Prostate gland (tissue), 2 donors: Measurements from ENCODE around the gene PITPNC1.

Experiments
- POLR2AphosphoS5 ChIP-seq: sonication (generic); formaldehyde crosslinking; IDR thresholded peaks from one replicate; pipeline ENCODE4 v1.6.1; 2017; ENCODE audit warnings: antibody characterized with exemption
- TF ChIP-seq, protein P1 (sequence below), 4 experiments: fragments of 200-600 bp in 2 of 4; fragments of 450-650 bp in 2 of 4; sonication (generic) in 2 of 4; IDR thresholded peaks; 1 replicate in 3 of 4; 2 replicates in 1 of 4; pipeline ENCODE4 v1.5.1; 2016 to 2019; ENCODE audit warnings: antibody characterized with exemption in 4 of 4, mild to moderate bottlenecking in 2 of 4, moderate library complexity in 2 of 4

DNA sequence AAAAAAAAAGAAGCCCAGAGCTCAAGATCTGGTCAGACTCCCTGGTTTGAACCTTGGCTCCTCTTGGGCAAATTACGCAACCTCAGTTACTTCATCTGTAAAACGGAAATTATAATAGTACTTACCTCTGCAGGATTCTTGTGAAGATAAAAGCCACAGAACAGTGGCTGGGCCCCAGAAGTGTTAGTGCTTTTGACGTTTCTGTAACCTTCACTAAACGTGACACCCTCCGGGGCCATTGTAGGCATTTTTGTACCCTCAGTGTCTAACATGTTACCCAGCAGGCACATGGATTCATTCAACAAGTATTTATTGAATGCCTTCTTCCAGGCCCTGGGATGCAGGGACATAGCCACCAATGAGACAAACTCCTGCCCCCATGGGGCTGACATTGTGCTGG lies 58.0 kb downstream of the PITPNC1 start:
- TF ChIP-seq, protein P1, sequence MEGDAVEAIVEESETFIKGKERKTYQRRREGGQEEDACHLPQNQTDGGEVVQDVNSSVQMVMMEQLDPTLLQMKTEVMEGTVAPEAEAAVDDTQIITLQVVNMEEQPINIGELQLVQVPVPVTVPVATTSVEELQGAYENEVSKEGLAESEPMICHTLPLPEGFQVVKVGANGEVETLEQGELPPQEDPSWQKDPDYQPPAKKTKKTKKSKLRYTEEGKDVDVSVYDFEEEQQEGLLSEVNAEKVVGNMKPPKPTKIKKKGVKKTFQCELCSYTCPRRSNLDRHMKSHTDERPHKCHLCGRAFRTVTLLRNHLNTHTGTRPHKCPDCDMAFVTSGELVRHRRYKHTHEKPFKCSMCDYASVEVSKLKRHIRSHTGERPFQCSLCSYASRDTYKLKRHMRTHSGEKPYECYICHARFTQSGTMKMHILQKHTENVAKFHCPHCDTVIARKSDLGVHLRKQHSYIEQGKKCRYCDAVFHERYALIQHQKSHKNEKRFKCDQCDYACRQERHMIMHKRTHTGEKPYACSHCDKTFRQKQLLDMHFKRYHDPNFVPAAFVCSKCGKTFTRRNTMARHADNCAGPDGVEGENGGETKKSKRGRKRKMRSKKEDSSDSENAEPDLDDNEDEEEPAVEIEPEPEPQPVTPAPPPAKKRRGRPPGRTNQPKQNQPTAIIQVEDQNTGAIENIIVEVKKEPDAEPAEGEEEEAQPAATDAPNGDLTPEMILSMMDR (IDR thresholded peaks at IDR 0.05), result no peak
- TF ChIP-seq POLR2AphosphoS5, result no peak
